HTERT RPE-1 (cell line): ENCODE measurements around the gene MCOLN2.
"Not testable (repeated sequence)": the region's sequence is repeated elsewhere in the genome, so short reads cannot be mapped to it uniquely, and the experiment has no call there.

ENCODE experiments used
- in situ Hi-C: fragments of 300-500 bp; cut with MboI; formaldehyde crosslinking; loops from 4 replicates; pipeline ENCODE4 v1.14.3; 2020; ENCODE audit warnings: low sequenced_read_pairs

MCOLN2 gene

DNA sequence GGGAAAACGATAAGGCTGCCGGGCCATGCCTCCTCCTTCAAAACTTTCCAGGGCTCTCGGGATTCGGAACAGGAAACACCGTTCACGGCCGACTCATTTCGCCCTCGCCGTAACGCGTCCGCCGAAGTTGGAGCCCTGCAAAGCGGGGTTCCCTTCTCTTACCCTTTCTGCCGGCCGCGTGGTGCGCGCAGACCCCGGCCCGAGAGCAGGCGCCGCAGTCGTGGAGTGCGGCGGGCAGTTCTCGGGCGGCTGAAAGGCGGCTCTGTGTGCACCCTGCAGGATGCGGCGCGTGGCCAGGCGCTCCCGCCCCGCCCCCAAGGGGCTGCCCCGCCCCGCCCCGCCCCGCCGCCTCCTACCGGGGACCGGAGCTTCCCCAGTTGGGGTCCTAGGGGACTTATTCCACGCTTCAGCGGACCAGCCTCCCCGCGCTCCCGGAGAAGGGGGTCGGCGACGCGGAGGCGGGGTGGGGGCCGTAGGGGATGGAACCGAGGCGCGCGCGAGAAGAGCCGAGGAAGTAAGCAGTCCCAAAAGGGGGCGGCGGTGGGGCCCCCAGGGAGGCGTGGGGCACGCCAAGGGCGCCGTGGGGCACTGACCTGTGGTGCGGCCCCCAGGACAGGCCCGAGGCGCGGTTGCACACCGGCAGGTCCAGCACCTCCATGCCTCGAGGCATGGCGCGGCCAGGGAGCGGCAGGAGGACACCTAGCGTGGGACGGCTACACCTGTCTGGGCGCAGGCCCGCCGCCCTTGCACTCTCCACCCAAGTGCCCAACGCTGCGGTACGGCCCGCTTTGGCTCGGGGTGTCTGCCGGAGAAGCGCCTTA lies at the start of gene MCOLN2:
Gene MCOLN2, minus strand, starts transcription at position 268 of the 821 bp plus-strand sequence. Its CDS starts 241 bp downstream, at position 27.
- in situ Hi-C loops = no loop called here

DNA sequence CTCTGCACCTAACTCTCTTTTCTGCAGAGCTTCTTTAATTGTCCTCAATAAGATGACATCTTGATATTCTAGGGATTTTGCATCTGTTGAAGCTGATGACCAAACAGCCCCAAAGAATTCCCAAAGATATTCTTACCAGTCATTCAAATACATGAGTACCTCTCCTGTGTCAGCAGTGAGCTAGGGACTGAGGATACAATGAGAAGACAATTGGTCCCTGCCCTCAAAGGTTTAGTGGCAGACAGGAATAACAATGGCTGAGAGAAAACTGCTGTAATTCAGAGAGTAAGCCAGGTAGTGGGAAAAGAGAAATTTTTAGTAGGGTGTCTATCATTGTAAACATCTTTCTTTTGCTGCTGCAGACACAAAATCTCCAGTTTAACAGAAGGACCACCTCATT lies 45.5 kb upstream of the MCOLN2 start:
- in situ Hi-C loops = no loop called here

DNA sequence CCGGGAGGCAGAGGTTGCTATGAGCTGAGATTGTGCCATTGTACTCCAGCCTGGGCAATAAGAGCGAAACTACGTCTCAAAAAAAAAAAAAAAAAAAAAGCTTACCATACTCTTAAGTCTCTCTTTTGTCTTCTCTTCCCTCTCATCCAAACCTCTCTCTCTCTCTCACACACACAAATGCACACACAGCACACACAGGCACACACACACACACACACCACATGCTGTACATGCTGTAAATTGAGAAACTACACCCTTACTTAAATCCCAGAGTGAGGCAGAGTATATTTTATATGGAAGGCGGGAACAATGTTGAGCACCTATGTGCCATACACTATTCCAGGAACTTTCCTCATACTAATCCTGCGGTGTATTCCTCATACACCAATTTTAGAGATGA lies 44.9 kb upstream of the MCOLN2 start:
- in situ Hi-C loops = no loop called here

DNA sequence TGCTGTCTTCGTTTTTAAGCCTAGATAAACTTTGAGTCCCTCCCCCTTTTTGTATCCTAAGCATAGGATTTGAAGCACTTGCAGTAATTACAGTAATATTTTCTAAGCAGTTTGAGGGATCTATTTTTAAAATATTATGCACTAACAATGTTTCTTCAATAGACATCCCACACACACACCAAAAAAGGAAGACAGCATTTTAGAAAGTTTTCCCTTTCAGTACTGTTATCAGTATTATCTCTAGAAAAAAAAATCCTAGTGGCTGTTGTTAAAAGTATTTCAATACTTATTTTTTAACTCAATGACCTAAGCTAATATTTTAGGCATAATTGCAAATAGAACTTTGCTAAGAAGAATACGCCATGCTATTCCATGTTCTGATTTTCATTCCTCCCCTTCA lies 36.3 kb upstream of the MCOLN2 start:
- in situ Hi-C loops = no loop called here

DNA sequence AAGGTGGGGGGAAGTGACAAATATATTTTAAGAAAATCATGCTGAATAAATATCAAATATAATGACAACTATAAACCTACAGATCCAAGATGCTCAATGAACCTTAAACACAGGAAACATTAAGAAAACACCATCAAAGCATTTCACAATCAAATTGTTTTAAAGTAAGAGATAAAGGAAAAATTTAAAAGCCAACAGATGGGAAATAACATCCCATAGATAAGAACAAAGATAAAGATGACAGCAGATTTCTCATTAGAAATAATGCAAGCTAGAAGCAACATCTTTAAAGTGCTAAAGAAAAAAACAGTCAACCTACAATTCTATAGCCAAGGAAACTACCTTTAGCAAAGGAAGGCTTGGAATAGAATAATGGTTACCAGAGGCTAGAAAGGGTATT lies 33.6 kb upstream of the MCOLN2 start:
- in situ Hi-C loops = no loop called here

GRCh38 chr1:85028151-85028550 lies 31.2 kb upstream of the MCOLN2 start:
- in situ Hi-C loops = no loop called here

DNA sequence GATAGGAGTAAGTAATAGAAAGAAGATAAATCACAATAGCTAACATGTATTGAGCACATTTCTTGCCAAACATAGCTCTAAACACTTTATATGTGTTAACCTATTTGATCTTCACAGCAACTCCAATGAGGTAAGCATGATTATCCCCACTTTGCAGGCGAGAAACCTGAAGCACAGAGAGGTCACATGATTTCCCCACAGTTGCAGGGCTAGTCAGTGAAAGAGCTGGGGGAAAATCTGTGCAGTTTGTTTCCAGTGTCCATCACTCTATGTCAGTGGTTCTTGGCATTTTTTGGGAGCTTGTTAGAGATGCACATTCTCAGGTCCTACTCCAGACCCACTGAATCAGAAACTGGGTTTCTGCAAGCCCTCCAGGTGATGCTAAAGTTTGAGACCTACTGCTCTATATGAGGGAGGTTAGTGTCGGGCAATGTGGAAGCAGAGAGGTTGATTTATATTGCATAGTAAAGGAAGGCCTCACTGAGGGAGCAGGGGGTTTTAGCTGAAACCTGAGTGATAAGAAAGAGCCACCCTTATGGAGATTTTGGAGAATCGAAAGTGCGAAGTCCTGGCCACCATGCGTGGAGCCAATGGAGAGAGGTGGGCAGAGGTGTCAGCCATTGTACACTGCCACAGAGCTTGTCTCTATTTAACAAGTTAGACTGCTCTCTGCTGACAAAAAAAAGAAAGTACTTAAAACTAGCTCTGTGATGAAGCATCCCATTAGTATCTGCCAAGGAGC lies 30.5 kb upstream of the MCOLN2 start:
- in situ Hi-C loops = no loop called here

GRCh38 chr1:85025940-85026339 lies 29.0 kb upstream of the MCOLN2 start:
- in situ Hi-C loops = no loop called here

DNA sequence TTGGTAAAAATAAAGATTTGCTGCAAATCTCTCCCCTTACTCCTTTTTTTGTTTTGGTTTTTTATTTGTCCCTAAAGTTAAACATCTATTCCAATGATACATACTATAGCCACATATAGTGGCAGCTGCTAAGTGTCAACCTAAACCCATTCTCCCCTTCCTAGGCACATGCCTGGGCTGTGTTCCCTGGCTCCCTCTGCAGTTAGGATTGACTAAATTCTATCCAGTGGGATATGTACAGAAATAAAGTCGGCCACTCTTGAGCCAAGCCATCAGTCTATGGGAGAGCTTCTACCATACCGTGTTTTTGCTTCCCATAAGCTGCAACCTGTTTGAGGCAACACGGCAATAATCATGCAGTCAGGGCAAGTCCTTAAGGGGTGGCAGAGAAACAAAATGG lies 27.8 kb upstream of the MCOLN2 start:
- in situ Hi-C loops = no loop called here

- in situ Hi-C loops = no loop called here
These were observed 25.8 kb upstream of the MCOLN2 start for GRCh38 chr1:85022700-85023099.

DNA sequence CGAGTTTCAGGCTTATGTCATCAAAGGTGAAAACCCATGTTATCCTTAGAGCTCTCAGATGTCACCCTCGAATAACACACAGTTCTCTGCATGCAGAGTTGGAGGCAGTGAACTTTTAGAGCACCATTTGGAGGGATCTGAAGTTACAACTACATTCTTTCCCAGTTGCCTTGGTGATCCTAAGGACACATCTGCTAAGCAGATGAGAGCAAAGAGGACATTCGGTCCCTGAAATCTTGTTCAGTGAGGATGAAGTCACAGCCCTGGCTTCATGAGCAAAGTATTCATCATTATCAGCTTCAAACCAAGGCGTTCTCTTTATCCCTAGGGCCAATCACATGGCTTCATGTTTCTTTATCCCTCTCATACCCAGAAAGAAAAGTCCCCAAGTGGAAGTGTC lies 23.1 kb upstream of the MCOLN2 start:
- in situ Hi-C loops = no loop called here

DNA sequence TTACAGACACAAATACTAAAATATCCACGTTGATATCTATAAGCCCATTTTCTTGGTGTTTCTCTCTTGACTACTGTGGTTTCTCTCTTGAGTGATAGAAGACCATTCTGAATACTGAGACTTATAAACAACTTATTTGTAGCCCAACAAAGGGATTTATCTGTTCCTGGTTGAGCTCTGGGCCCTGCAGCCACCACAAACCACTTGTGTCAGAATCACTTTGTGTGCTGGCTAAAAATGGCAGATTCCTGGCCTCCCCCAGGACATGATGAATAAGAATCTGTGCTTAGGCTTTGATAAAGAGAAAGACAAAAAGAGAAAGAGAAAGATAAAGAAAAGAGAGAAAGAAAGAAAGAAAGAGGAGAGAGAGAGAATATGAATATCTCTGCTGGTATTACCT lies 18.9 kb upstream of the MCOLN2 start:
- in situ Hi-C loops = no loop called here

GRCh38 chr1:85005641-85006040 lies 8.7 kb upstream of the MCOLN2 start:
- in situ Hi-C loops = not testable (repeated sequence)

GRCh38 chr1:85001742-85002141 lies 4.8 kb upstream of the MCOLN2 start:
- in situ Hi-C loops = no loop called here

DNA sequence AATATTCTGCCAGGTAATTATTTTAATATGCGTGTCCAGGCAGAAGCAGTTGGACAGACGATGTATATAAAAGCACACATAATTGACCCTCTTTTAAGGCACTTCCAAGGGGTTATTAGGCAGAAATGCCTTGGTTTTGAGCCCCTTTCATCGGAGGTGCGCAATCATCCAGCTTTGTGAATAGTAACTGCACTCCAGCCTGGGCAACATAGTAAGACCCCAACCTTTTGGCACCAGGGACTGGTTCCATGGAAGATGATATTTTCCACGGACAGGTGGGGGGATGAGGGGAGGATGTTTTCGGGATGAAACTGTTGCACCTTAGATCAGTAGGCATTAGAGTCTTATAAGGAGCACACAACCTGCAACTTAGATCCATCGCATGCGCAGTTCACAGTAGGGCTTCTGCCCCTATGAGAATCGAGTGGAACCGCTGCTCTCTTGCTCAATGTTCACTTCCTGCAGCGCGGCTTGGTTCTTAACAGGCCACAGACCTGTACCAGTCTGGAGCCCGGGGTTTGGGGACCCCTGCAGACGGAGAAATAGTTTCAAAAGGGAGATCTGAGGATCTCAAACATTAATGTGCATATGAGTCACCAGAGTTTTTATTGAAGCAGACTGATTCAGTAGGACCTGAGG lies 1.8 kb upstream of the MCOLN2 start:
- in situ Hi-C loops = no loop called here

DNA sequence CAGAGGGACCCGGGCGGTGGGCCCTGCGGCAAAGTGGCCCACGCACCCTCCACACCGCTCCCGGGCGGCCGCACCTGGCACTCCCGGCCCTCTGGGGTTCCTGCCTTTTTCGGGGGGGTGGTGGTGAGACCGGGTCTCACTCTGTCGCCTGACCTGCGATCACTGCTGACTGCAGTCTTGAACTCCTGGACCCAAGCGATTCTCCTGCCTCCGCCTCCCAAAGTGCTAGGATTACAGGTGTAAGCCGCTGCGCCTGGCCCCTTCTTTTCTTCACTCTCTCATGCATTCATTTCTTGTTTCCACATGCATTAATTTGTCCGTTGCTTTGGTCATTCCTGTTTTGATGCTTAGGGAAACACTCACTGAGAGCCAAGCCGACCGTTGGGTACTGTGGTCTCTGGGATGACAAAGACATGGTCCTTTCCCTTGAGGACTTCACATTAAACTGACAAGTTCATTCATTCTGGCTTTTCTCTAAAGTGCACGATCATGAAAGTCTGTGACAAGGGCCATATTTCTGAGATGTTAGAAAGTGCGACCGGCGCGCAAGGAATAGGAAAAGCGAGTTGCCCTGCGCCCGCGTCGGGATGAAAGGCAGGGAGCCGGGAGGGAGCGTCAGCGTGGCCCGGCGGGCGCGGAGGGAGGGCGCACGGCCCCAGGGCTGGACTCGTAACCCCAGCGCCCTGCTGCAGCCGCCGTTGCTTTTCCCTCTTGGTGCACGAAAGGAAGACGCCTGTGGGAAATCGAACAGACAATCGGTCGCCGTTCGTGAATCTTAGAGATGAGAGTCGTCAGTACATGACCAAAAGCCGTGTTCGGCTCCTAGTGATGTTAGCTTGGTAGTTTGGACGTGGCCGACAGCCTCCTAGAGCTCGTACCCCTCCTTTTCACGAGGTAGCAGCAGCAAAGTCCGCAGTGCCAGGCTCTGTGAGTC lies 1.0 kb upstream of the MCOLN2 start:
- in situ Hi-C loops = no loop called here

DNA sequence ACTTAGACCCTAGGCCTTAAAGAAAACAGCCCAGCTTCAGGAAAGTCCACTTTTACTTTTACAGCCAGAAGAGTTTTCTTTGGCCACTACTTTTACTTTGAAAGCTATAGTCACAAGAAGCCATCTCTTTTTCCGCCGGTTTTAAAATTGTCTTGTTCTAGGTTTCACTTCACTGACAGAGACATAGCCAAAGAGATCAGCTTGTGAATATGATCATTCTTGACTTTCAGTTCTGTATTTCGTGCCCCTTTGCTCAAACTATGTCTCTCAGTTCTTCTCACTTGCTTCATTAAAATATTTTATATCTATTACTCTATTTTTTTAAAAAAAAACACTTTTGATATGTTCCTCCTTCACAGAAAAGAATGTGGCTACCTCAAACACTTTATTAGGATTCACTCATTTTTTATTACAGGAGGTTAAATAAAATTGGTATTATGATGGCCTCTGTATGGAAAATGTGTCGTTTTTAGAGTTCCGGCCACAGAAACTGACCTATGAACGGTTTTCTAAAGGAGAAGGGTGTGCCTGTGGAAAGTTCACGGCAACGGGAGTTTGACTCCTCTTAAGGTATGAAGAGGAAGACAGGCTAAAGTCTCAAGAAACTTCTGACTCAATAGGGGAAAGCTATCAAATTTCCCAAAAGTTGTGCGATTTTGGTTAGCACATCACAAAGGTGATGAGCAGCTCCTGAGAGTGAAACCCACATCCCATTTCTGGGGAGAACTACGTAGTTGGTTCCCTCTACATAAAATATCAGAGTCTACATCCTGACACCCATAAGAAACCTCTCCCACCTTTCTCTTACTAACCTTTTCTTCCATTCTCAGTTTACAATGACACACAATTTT lies 1.2 kb downstream of the MCOLN2 start:
- in situ Hi-C loops = no loop called here

DNA sequence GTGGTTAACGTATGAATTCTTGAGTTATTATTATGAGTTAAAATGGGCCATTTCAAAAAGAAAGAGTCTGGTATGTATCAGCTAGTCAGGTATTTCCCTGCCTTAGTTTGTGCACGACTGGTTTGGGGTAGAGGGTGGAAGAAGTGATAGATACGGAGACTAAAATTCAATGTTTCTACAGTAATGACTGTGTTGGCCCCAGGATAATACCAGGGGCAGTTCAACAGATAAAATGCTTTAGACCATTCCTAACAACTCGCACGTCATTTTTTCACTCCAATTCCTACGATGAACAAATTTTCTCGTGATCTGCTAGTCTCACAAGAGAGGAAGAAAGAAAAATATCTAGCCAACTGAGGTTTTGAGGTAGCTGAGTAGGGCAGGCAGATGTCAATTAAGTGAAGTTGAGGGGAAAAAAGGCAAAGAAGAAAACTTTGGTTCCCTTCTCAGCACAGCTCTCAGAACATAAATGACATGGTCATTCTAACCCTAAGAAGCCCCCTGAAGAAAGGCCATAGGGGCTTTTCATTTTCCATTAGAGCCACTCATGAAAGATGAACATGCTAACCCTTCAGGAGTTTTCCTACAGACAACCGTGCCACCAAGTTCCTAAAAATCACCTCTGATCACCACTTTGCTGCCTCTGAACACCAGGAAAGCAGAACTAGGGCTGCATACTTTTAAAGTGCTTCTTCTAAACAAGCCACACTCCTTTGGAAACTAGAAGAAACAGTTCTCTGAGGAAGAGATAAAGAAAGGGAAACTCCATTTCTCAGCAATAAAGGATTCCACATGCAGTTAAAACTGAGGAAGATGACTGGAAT lies 5.6 kb downstream of the MCOLN2 start:
- in situ Hi-C loops = no loop called here

DNA sequence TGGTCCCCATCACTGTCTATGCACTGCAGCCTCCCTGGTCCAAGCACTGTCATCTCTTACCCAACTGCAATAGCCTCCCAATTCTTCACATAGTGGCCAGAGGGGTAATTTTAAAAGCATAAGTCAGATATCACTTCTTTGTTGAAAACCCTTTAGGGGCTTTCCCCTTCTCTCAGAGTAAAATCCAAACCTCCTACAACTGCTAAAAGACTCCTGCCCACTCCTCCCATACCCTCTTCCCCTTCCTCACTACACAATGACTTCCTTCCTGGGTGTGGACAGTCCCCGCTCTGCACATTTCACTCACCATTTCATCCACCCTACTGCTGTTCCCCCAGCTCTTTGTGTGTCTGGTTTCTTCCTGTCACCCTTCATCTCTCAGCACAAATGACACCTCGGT lies 8.3 kb downstream of the MCOLN2 start:
- in situ Hi-C loops = no loop called here
